Fibroblast of pulmonary artery (primary cell): ENCODE results near the gene HEMGN.

Experiments
- DNase-seq: peaks from one replicate; pipeline ENCODE4 v3.0.0-alpha.2; 2010; ENCODE audit warnings: low read depth
- H3K4me3 ChIP-seq: replicated peaks from 2 replicates; pipeline ENCODE4 v1.5.1; 2011; ENCODE audit warnings: low read depth, mild to moderate bottlenecking, control low read depth, low read length, moderate library complexity
- CTCF ChIP-seq: IDR thresholded peaks from 2 replicates; pipeline ENCODE4 v1.5.1; 2011; ENCODE audit warnings: mild to moderate bottlenecking, control low read depth, low read length, inconsistent platforms; ENCODE audit errors: missing control alignments

HEMGN gene

DNA sequence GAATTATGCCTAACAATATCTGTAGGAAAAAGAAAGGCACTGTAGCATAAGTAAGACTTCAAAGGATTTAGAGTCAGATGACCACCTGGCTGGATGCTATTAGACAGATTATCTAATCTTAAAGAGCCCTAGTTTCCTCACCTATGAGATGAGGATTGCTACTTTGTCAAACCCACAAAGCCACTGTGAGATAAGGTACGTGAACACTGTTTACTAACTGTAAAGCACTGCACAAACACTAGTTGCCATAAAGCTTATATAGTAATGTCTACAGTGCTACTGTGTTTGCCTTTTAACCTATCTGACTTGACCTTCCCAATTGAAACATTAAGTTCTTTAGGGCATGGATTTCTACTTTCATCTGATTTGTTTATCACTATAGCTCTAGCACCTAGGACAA lies 26.0 kb downstream of the HEMGN start:
- no peak for TF ChIP-seq CTCF
- DNase-seq: no peak
- H3K4me3 ChIP-seq: no peak overlapping the region

DNA sequence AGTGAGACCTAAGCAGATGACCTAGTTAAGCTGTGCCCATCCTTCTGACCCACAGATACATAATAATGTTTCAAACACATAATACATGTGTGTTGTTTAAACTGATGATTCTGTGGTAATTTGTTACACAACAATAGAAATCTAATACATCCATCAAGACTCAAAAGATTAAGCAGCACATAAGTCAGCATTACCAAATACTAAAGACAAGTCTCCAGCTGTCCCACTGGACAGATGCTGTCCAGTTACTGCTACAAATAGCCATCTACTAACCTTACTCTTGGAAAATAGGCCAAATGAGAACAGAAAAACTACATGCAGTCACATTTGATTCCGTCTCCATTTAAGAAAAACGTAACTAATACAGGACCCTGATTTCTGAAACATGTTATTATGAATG lies 26.4 kb downstream of the HEMGN start:
- DNase-seq: no peak
- H3K4me3 ChIP-seq: no peak overlapping the region
- no peak for TF ChIP-seq CTCF

DNA sequence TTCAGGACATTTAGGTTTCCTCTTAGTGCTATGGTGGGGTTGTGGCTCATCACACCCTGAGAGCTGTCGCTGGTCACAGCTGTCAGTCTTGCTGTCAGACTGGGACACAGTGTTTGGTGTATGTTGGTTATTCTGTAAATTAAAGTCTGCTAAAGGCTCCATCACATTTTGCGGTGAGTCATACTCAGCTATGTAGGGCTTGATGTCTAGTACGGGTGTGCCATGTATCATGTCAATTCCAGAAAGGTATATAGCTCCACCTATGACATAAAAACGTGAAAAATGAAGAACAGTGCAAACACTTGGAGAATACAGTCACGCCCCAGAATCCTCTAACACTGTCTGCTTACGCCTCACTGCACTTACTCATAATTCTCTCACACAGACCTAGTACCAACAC lies 27.6 kb downstream of the HEMGN start:
- no peak for DNase-seq
- TF ChIP-seq CTCF: no peak

DNA sequence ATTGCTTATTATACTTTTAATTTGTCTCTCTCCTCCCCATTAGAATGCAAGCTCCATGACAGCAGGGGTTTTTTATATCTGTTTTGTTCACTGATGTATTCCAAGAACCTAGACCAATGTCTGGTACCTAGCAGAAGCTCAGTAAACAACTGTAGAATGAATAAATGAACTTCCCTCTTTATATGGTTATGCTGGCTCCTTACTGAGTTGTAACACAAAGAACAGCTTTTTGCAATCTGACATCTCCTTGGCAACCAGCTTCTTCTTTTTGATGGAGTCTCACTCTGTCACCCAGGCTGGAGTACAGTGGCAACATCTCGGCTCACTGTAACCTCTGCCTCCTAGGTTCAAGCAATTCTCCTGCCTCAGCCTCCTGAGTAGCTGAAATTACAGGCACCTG lies 29.3 kb downstream of the HEMGN start:
- no peak for DNase-seq
- H3K4me3 ChIP-seq: no peak overlapping the region
- no peak for TF ChIP-seq CTCF

More for the DNA sequence above, 27.6 kb downstream of the HEMGN start:
- H3K4me3 ChIP-seq: no peak overlapping the region

GRCh38 chr9:97907632-97908031 lies 30.3 kb downstream of the HEMGN start:
- H3K4me3 ChIP-seq: no peak overlapping the region
- no peak for DNase-seq
- TF ChIP-seq CTCF: no peak

DNA sequence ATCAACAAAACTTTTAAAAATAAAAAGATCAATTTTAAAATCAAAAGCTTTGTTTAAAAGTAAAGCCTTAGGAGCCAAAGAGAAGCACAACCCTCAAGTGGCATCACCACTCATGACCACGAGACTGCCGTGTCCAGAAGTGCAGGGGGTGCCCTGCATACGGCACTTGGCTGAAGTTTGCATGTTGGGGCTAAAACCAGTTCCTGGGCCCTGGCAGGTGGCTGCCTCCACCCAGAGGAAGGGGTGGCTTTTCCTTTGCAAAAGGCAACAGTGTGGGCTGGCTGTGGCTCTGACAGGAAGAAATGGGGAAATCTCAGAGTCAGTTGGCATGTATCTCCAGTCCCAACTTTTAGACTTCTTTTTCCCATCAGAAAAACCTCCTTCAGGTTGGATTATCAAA lies 30.9 kb downstream of the HEMGN start:
- no peak overlapping the region for H3K4me3 ChIP-seq
- TF ChIP-seq CTCF: no peak
- DNase-seq: no peak

DNA sequence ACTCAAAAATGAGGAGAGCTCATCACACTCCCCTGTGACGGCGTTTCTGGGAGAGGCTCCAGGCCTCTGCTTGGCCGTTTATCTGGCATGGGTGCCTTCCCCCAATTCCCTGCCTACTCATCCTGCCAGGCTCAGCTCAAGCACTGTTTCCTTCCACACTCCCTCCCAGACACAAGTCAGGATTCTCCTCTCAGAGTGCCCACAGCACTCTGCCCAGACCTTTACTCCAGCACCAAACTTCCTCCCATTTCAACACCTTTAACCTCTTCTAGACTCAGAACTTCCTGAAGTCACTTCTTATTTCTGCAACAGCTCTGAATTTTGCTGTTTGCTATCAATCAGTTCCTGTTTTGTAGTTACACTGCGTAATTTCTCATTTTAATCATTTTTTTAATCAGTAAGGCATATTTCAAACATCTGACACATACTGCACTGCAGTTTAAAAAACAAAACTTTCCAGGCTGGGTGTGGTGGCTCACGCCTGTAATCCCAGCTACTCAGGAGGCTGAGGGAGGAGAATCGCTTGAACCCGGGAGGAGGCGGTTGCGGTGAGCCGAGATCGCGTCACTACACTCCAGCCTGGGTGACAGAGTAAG lies 31.6 kb downstream of the HEMGN start:
- TF ChIP-seq CTCF: no peak
- no peak overlapping the region for H3K4me3 ChIP-seq
- DNase-seq: no peak
